K562 (cell line): ENCODE results near the gene CCR2. TPM values are rescaled to one million over a fixed set of nuclear protein-coding genes. Genes with fewer than 3 reads are reported as not detected.

Source experiments
- BRD4 ChIP-seq: fragments of 200-600 bp; sonication (generic); IDR thresholded peaks from 2 replicates; pipeline ENCODE4 v1.6.1; 2017; ENCODE audit warnings: inconsistent platforms
- FOXA3 ChIP-seq, 2 experiments: fragments of 450-650 bp in 1 of 2; sonication (generic) in 1 of 2; formaldehyde crosslinking; IDR thresholded peaks in 1 of 2; conservative IDR thresholded peaks in 1 of 2; 2 replicates each; pipeline versions ENCODE4 v1.4.0 to v1.8.0; 2020 to 2022; ENCODE audit warnings: mild to moderate bottlenecking in 2 of 2, missing genetic modification reagents in 1 of 2
- NCOR1 ChIP-seq: fragments of 450-650 bp; IDR thresholded peaks from 2 replicates; pipeline ENCODE4 v1.6.1; 2016; ENCODE audit warnings: mild to moderate bottlenecking, moderate library complexity
- RHOXF2B ChIP-seq: fragments of 250-450 bp; sonication (Bioruptor Pico); conservative IDR thresholded peaks from 2 replicates; pipeline ENCODE4 v1.5.1; 2021
- SAFB ChIP-seq: fragments of 200-400 bp; formaldehyde crosslinking; IDR thresholded peaks from 2 replicates; pipeline ENCODE4 v1.6.1; 2017; ENCODE audit warnings: low read depth, low read length, borderline replicate concordance
- SMARCC2 ChIP-seq: fragments of 450-650 bp; IDR thresholded peaks from 2 replicates; pipeline ENCODE4 v1.6.1; 2017; ENCODE audit warnings: antibody characterized with exemption, moderate library complexity, mild to moderate bottlenecking, low read depth
- TBP ChIP-seq: optimal IDR thresholded peaks from 2 replicates; pipeline ENCODE3; 2011; ENCODE audit warnings: low read depth, low read length, improper control_type of control experiment
- ZFP91 ChIP-seq: sonication (generic); formaldehyde crosslinking; IDR thresholded peaks from 2 replicates; pipeline ENCODE4 v1.8.0; 2022; ENCODE audit warnings: mild to moderate bottlenecking, missing genetic modification reagents
- ZNF280A ChIP-seq: fragments of 450-650 bp; IDR thresholded peaks from 2 replicates; pipeline ENCODE4 v1.6.1; 2018; ENCODE audit warnings: mild to moderate bottlenecking, low read depth; ENCODE audit not compliant: partially characterized antibody
- ZNF512 ChIP-seq: IDR thresholded peaks from 2 replicates; pipeline ENCODE4 v1.6.1; 2016; ENCODE audit warnings: missing genetic modification characterization, missing compliant biosample characterization
- ZNF778 ChIP-seq: fragments of 450-650 bp; formaldehyde crosslinking; IDR thresholded peaks from 2 replicates; pipeline ENCODE4 v1.4.0; 2020; ENCODE audit warnings: mild to moderate bottlenecking, moderate library complexity
- polyA plus RNA-seq, 8 experiments: library from polyadenylated mRNA; depleted of rRNA in 4 of 8; stranded (reverse) in 5 of 8; unstranded in 3 of 8; fragments of >200 nt; fragmentation: Nextera tagmentation in 2 of 8; fragmentation: Illumina TruSeq in 1 of 8; extraction: Ambion mirVana in 2 of 8; extraction: Trizol in 1 of 8; gene quantifications; 2 replicates each; pipeline versions ENCODE4 v1.2.1 to v1.2.3, GENCODE V29; 2011 to 2014; ENCODE audit warnings: inconsistent platforms in 1 of 8, missing spikeins in 1 of 8
- total RNA-seq, 7 experiments: library from RNA; depleted of rRNA in 6 of 7; stranded (reverse); fragments of >200 nt in 6 of 7; fragmentation: Illumina TruSeq in 2 of 7; extraction: Trizol in 2 of 7; gene quantifications; 2 replicates each; pipeline versions ENCODE4 v1.2.1 to v1.2.3, GENCODE V29; 2011 to 2021; ENCODE audit warnings: low replicate concordance in 1 of 7
- TF ChIP-seq, protein P1 (sequence below): sonication (generic); formaldehyde crosslinking; IDR thresholded peaks from 2 replicates; pipeline ENCODE4 v1.8.0; 2023; ENCODE audit warnings: missing genetic modification reagents, mild to moderate bottlenecking, borderline replicate concordance
- TF ChIP-seq, protein P2 (sequence below), 2 experiments: IDR thresholded peaks; 2 replicates each; pipeline ENCODE4 v1.6.1; 2012; ENCODE audit warnings: improper control_type of control experiment in 2 of 2, low read depth in 2 of 2, low read length in 2 of 2, borderline replicate concordance in 1 of 2

The CCR2 gene
- total and polyA plus RNA-seq, 9 of the 15 experiments (the other 6 are each of a cell fraction or from before 2014, with no cell fraction given) = not detected

DNA sequence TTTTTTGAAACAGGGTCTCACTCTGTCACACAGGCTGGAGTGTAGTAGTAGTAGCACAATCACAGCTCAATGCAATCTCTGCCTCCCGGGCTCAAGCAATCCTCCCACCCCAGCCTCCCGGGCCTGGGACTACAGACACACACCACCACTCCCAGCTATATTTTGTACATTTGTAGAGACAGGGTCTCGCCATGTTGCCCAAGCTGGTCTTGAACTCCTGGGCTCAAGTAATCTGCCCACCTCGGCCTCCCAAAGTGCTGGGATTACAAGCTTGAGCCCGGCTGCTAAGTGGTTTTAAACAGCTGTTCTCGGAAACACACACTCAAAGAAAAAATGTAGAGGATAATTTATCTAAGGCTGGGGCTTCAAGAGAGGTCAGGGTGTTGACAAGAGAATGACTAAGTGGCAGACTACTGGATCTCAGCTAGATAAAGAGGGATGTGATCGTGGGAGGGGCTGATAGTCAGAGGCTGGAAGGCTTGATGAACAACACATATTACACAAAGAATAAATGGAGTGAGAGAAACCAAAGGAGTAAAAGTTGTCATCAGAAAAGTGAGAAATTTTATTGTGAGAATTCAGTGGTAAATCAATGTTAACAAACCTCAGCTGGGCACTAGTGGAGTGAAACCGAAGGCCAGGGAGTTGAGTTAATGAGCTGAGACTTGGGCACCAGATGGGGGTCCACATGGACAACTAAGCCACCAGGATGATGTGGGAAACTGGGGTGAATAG lies 46.3 kb downstream of the CCR2 start (continued):
- TF ChIP-seq, protein P1, sequence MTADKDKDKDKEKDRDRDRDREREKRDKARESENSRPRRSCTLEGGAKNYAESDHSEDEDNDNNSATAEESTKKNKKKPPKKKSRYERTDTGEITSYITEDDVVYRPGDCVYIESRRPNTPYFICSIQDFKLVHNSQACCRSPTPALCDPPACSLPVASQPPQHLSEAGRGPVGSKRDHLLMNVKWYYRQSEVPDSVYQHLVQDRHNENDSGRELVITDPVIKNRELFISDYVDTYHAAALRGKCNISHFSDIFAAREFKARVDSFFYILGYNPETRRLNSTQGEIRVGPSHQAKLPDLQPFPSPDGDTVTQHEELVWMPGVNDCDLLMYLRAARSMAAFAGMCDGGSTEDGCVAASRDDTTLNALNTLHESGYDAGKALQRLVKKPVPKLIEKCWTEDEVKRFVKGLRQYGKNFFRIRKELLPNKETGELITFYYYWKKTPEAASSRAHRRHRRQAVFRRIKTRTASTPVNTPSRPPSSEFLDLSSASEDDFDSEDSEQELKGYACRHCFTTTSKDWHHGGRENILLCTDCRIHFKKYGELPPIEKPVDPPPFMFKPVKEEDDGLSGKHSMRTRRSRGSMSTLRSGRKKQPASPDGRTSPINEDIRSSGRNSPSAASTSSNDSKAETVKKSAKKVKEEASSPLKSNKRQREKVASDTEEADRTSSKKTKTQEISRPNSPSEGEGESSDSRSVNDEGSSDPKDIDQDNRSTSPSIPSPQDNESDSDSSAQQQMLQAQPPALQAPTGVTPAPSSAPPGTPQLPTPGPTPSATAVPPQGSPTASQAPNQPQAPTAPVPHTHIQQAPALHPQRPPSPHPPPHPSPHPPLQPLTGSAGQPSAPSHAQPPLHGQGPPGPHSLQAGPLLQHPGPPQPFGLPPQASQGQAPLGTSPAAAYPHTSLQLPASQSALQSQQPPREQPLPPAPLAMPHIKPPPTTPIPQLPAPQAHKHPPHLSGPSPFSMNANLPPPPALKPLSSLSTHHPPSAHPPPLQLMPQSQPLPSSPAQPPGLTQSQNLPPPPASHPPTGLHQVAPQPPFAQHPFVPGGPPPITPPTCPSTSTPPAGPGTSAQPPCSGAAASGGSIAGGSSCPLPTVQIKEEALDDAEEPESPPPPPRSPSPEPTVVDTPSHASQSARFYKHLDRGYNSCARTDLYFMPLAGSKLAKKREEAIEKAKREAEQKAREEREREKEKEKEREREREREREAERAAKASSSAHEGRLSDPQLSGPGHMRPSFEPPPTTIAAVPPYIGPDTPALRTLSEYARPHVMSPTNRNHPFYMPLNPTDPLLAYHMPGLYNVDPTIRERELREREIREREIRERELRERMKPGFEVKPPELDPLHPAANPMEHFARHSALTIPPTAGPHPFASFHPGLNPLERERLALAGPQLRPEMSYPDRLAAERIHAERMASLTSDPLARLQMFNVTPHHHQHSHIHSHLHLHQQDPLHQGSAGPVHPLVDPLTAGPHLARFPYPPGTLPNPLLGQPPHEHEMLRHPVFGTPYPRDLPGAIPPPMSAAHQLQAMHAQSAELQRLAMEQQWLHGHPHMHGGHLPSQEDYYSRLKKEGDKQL (CRISPR knock-in tag) = no peak
- TF ChIP-seq ZFP91 (CRISPR knock-in tag) = no peak
- TF ChIP-seq ZNF512 (tag) = no peak
- TF ChIP-seq TBP = no peak
- no peak for TF ChIP-seq ZNF280A
- no peak for TF ChIP-seq BRD4
- no peak for TF ChIP-seq RHOXF2B (CRISPR knock-in tag)
- TF ChIP-seq, protein P2, sequence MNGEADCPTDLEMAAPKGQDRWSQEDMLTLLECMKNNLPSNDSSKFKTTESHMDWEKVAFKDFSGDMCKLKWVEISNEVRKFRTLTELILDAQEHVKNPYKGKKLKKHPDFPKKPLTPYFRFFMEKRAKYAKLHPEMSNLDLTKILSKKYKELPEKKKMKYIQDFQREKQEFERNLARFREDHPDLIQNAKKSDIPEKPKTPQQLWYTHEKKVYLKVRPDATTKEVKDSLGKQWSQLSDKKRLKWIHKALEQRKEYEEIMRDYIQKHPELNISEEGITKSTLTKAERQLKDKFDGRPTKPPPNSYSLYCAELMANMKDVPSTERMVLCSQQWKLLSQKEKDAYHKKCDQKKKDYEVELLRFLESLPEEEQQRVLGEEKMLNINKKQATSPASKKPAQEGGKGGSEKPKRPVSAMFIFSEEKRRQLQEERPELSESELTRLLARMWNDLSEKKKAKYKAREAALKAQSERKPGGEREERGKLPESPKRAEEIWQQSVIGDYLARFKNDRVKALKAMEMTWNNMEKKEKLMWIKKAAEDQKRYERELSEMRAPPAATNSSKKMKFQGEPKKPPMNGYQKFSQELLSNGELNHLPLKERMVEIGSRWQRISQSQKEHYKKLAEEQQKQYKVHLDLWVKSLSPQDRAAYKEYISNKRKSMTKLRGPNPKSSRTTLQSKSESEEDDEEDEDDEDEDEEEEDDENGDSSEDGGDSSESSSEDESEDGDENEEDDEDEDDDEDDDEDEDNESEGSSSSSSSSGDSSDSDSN (IDR thresholded peaks at IDR 0.05; ENCODE audit: borderline replicate concordance in 1 of 2, low read depth in 2 of 2, low read length in 2 of 2) = no peak
- peak in 1 of 2 experiments; percentile 38; a peak in 1 of 4 replicates for TF ChIP-seq FOXA3 (CRISPR knock-in tag; conservative IDR thresholded peaks at IDR 0.05 in 1 of 2, IDR thresholded peaks at IDR 0.05 in 1 of 2)
- TF ChIP-seq NCOR1 = peak; percentile 90
- no peak for TF ChIP-seq ZNF778 (CRISPR knock-in tag)
- no peak for TF ChIP-seq SAFB
- peak; percentile 83 for TF ChIP-seq SMARCC2
